GM23248 (cell line): Measurements from ENCODE around the gene DHDH. TPM values are rescaled to one million over a fixed set of nuclear protein-coding genes. Genes with fewer than 3 reads are reported as not detected.

Source experiments
- DNase-seq: peaks from one replicate; pipeline ENCODE4 v3.0.0-alpha.2; 2015
- H2AFZ ChIP-seq: fragments of 200-600 bp; sonication (generic); 2 replicates; pipeline ENCODE4 v1.6.1; 2016; ENCODE audit warnings: antibody characterized with exemption
- H3F3A ChIP-seq: fragments of 200-600 bp; sonication (generic); 2 replicates; pipeline ENCODE4 v1.6.1; 2016; ENCODE audit warnings: mild to moderate bottlenecking, antibody characterized with exemption, mixed run types; ENCODE audit not compliant: insufficient read depth
- H3K27ac ChIP-seq: fragments of 200-600 bp; sonication (generic); 2 replicates; pipeline ENCODE4 v1.5.1; 2016; ENCODE audit warnings: mild to moderate bottlenecking
- H3K27me3 ChIP-seq: fragments of 200-600 bp; sonication (generic); replicated peaks from 2 replicates; pipeline ENCODE4 v1.6.1; 2016; ENCODE audit warnings: mild to moderate bottlenecking; ENCODE audit not compliant: insufficient read depth
- H3K36me3 ChIP-seq: fragments of 200-600 bp; sonication (generic); 2 replicates; pipeline ENCODE4 v1.6.1; 2016; ENCODE audit warnings: low read depth, mild to moderate bottlenecking
- H3K4me1 ChIP-seq: fragments of 200-600 bp; sonication (generic); 2 replicates; pipeline ENCODE4 v1.6.1; 2016; ENCODE audit warnings: mild to moderate bottlenecking; ENCODE audit not compliant: insufficient read depth
- H3K4me2 ChIP-seq: fragments of 200-600 bp; sonication (generic); one replicate; pipeline ENCODE4 v1.6.1; 2016; ENCODE audit warnings: mild to moderate bottlenecking; ENCODE audit not compliant: unreplicated experiment
- H3K4me3 ChIP-seq: fragments of 200-600 bp; sonication (generic); 2 replicates; pipeline ENCODE4 v1.5.1; 2016; ENCODE audit warnings: mild to moderate bottlenecking
- H3K79me2 ChIP-seq: fragments of 200-600 bp; sonication (generic); 2 replicates; pipeline ENCODE4 v1.6.1; 2016; ENCODE audit warnings: mild to moderate bottlenecking; ENCODE audit not compliant: insufficient read depth
- H3K9ac ChIP-seq: fragments of 200-600 bp; sonication (generic); 2 replicates; pipeline ENCODE4 v1.6.1; 2016; ENCODE audit warnings: mild to moderate bottlenecking
- H3K9me2 ChIP-seq: fragments of 200-600 bp; sonication (generic); 2 replicates; pipeline ENCODE4 v1.6.1; 2016; ENCODE audit warnings: mixed run types, mild to moderate bottlenecking, moderate library complexity; ENCODE audit not compliant: insufficient read depth
- H3K9me3 ChIP-seq: fragments of 200-600 bp; sonication (generic); one replicate; pipeline ENCODE4 v1.6.1; 2017; ENCODE audit warnings: low read depth
- H4K20me1 ChIP-seq: fragments of 200-600 bp; sonication (generic); 2 replicates; pipeline ENCODE4 v1.6.0; 2016; ENCODE audit not compliant: insufficient read depth
- EZH2 ChIP-seq: fragments of 200-600 bp; sonication (generic); IDR thresholded peaks from 2 replicates; pipeline ENCODE4 v1.6.1; 2018; ENCODE audit warnings: antibody characterized with exemption, mild to moderate bottlenecking; ENCODE audit not compliant: insufficient read depth, poor library complexity, severe bottlenecking
- EZH2phosphoT487 ChIP-seq: fragments of 200-600 bp; sonication (generic); IDR thresholded peaks from 2 replicates; pipeline ENCODE4 v1.6.1; 2018; ENCODE audit warnings: antibody characterized with exemption, moderate library complexity, mild to moderate bottlenecking, low read depth; ENCODE audit not compliant: insufficient read depth
- WGBS, 2 experiments: methylation state at CpG; one replicate each; pipeline ENCODE4 v1.1.6; 2015 to 2017; ENCODE audit warnings: low lambda C conversion rate in 2 of 2, low coverage in 1 of 2; ENCODE audit errors: missing lambda C conversion rate in 2 of 2; 5-methylcytosine and 5-hydroxymethylcytosine counted together
- in situ Hi-C: fragments of 300-500 bp; cut with MboI; formaldehyde crosslinking; loops from 2 replicates; pipeline ENCODE4 v1.15.0; 2020
- polyA plus RNA-seq: library from polyadenylated mRNA; unstranded; fragments of >200 nt; fragmentation: Nextera tagmentation; extraction: Ambion mirVana; gene quantifications from 2 replicates; pipeline ENCODE4 v1.2.1, GENCODE V29; 2016
- total RNA-seq: library from RNA; depleted of rRNA; stranded (reverse); fragments of >200 nt; shearing (Covaris generic); gene quantifications from 2 replicates; pipeline ENCODE4 v1.2.3, GENCODE V29; 2014

DHDH gene
- total and polyA plus RNA-seq, 2 experiments from 2014 or later: not detected

- TF ChIP-seq EZH2: no peak
- no peak for TF ChIP-seq EZH2phosphoT487
- in situ Hi-C loops: no loop called here
- peaks cover 23% of the 10 kb centered on the region for H3F3A ChIP-seq
These were observed 5.1 kb upstream of the DHDH start for GRCh38 chr19:48928164-48929025.

GRCh38 chr19:48934837-48935236 is 1.3 kb downstream of the DHDH start:
- Histone ChIP-seq H3K9me2 (no peaks in the 10 kb centered on the region), H3K79me2 (no peaks in the 10 kb centered on the region), H4K20me1 (no peaks in the 10 kb centered on the region), H3K9ac (no peak overlapping the region), H2AFZ (no peak overlapping the region), H3K9me3 (no peaks in the 10 kb centered on the region), H3F3A (peaks cover 5% of the 10 kb centered on the region; the same call in 1 of the 2 replicates), H3K36me3 (no peaks in the 10 kb centered on the region), H3K4me1 (0 out of 2 replicates have a peak, but pooled peaks cover 8% of the 10 kb centered on the region), H3K4me2 (no peak overlapping the region), H3K27me3 (peaks cover 5% of the 10 kb centered on the region; the same call in 1 of the 2 replicates), H3K4me3 (no peak overlapping the region), H3K27ac (no peak overlapping the region)
- no peak for TF ChIP-seq EZH2
- TF ChIP-seq EZH2phosphoT487: no peak
- in situ Hi-C loops: no loop called here
- DNase-seq: no peak
- 80 to 84% methylated on average over 15 to 19 of the region's 19 CpGs for WGBS, 2 experiments

More at GRCh38 chr19:48928164-48929025, 5.1 kb upstream of the DHDH start:
- Histone ChIP-seq H3K36me3 (no peaks in the 10 kb centered on the region), H3K4me3 (no peak overlapping the region), H3K4me1 (peaks cover 27% of the 10 kb centered on the region), H3K27me3 (peaks cover 5% of the 10 kb centered on the region; the same call in 1 of the 2 replicates), H2AFZ (no peak overlapping the region), H3K9ac (no peak overlapping the region), H4K20me1 (no peaks in the 10 kb centered on the region), H3K9me3 (no peaks in the 10 kb centered on the region), H3K27ac (no peak overlapping the region), H3K79me2 (no peaks in the 10 kb centered on the region), H3K9me2 (no peaks in the 10 kb centered on the region), H3K4me2 (no peak overlapping the region)
- 85 to 86% methylated on average over 15 of the region's 15 CpGs for WGBS, 2 experiments
- DNase-seq: no peak

GRCh38 chr19:48935864-48936263 is 2.4 kb downstream of the DHDH start:
- no peak overlapping the region for H2AFZ ChIP-seq
- H3K4me1 ChIP-seq: 0 out of 2 replicates have a peak, but pooled peaks cover 8% of the 10 kb centered on the region
- no peaks in the 10 kb centered on the region for H3K9me2 ChIP-seq
- H3F3A ChIP-seq: peaks cover 5% of the 10 kb centered on the region; the same call in 1 of the 2 replicates
- DNase-seq: no peak
- no peak overlapping the region for H3K9ac ChIP-seq
- H4K20me1 ChIP-seq: no peaks in the 10 kb centered on the region
- no peaks in the 10 kb centered on the region for H3K9me3 ChIP-seq
- H3K36me3 ChIP-seq: no peaks in the 10 kb centered on the region
- peaks cover 5% of the 10 kb centered on the region; the same call in 1 of the 2 replicates for H3K27me3 ChIP-seq
- no peak overlapping the region for H3K4me2 ChIP-seq
- TF ChIP-seq EZH2: no peak
- no peak for TF ChIP-seq EZH2phosphoT487
- no peaks in the 10 kb centered on the region for H3K79me2 ChIP-seq
- no peak overlapping the region for H3K4me3 ChIP-seq
- in situ Hi-C loops: no loop called here
- H3K27ac ChIP-seq: no peak overlapping the region
- WGBS, 2 experiments: 94 to 98% methylated on average over 23 to 25 of the region's 25 CpGs

- Histone ChIP-seq H3K36me3 (no peaks in the 10 kb centered on the region), H2AFZ (no peak overlapping the region), H3K4me2 (no peak overlapping the region), H3K9me2 (no peaks in the 10 kb centered on the region), H3K9ac (no peak overlapping the region), H3K4me1 (0 out of 2 replicates have a peak, but pooled peaks cover 5% of the 10 kb centered on the region), H3F3A (peaks cover 5% of the 10 kb centered on the region; the same call in 1 of the 2 replicates), H3K4me3 (no peak overlapping the region), H3K9me3 (no peaks in the 10 kb centered on the region), H4K20me1 (no peaks in the 10 kb centered on the region), H3K27me3 (0 out of 2 replicates have a peak, but pooled peaks cover under 1% of the 10 kb centered on the region), H3K79me2 (no peaks in the 10 kb centered on the region), H3K27ac (no peak overlapping the region)
- no peak for DNase-seq
- 84 to 89% methylated on average over 7 of the region's 7 CpGs for WGBS, 2 experiments
- no peak for TF ChIP-seq EZH2
- TF ChIP-seq EZH2phosphoT487: no peak
- in situ Hi-C loops: no loop called here
These were observed 4.8 kb downstream of the DHDH start for GRCh38 chr19:48938256-48938655.
